Measurements from ENCODE around the gene TMEM132E. TPM values are rescaled to one million over a fixed set of nuclear protein-coding genes. Genes with fewer than 3 reads are reported as not detected.
A peak's percentile ranks its signal among the peaks of the same experiment; 100 is the strongest.

The TMEM132E gene
- total RNA-seq, 4 donors from 2014 or later: 0.08 TPM; not detected in 3

- Histone ChIP-seq H3K27me3 (peaks cover 72% of the 10 kb centered on the region), H3K27ac (no peak overlapping the region), H3K4me1 (peaks cover 15% of the 10 kb centered on the region), H3K4me3 (no peak overlapping the region), H3K9me3 (no peaks in the 10 kb centered on the region), H3K36me3 (no peaks in the 10 kb centered on the region)
- DNase-seq (ENCODE audit: low spot score in 2 of 2): no peak
- no peak for TF ChIP-seq CTCF (IDR thresholded peaks at IDR 0.05)
- no peak for TF ChIP-seq POLR2A (IDR thresholded peaks at IDR 0.05)
- no peak for TF ChIP-seq EP300 (IDR thresholded peaks at IDR 0.05)
- TF ChIP-seq POLR2AphosphoS5 (IDR thresholded peaks at IDR 0.05): no peak
- 81% methylated on average over 5 of the region's 5 CpGs for WGBS
Observed at GRCh38 chr17:34575182-34575581, 4.2 kb upstream of the TMEM132E start.

- TF ChIP-seq EP300 (IDR thresholded peaks at IDR 0.05) (no peak), CTCF (IDR thresholded peaks at IDR 0.05) (no peak), POLR2AphosphoS5 (IDR thresholded peaks at IDR 0.05) (no peak)
- no peaks in the 10 kb centered on the region for H3K9me3 ChIP-seq
- no peak overlapping the region for H3K27ac ChIP-seq
- no peak for DNase-seq (ENCODE audit: low spot score in 2 of 2)
- peaks cover 86% of the 10 kb centered on the region for H3K27me3 ChIP-seq
- H3K36me3 ChIP-seq: no peaks in the 10 kb centered on the region
- no peak overlapping the region for H3K4me3 ChIP-seq
- peaks cover 37% of the 10 kb centered on the region for H3K4me1 ChIP-seq
- 31% methylated on average over 3 of the region's 3 CpGs for WGBS
Observed at GRCh38 chr17:34578016-34578415, 1.4 kb upstream of the TMEM132E start.

GRCh38 chr17:34578656-34579016 is 746 bp upstream of the TMEM132E start:
- Histone ChIP-seq H3K36me3 (no peaks in the 10 kb centered on the region), H3K4me1 (peaks cover 37% of the 10 kb centered on the region), H3K27me3 (peaks cover 92% of the 10 kb centered on the region), H3K9me3 (no peaks in the 10 kb centered on the region), H3K4me3 (peak overlapping the region; percentile 57), H3K27ac (no peak overlapping the region)
- 9% methylated on average over 6 of the region's 11 CpGs for WGBS
- no peak for DNase-seq (ENCODE audit: low spot score in 2 of 2)
- TF ChIP-seq EP300 (IDR thresholded peaks at IDR 0.05) (no peak), CTCF (IDR thresholded peaks at IDR 0.05) (no peak), POLR2AphosphoS5 (IDR thresholded peaks at IDR 0.05) (no peak), POLR2A (IDR thresholded peaks at IDR 0.05) (no peak)

- 1% methylated on average over 20 of the region's 52 CpGs for WGBS
- no peak for DNase-seq (ENCODE audit: low spot score in 2 of 2)
- H3K9me3 ChIP-seq: no peaks in the 10 kb centered on the region
- no peaks in the 10 kb centered on the region for H3K36me3 ChIP-seq
- H3K4me1 ChIP-seq: peaks cover 37% of the 10 kb centered on the region
- H3K27ac ChIP-seq: no peak overlapping the region
- peaks cover 99% of the 10 kb centered on the region for H3K27me3 ChIP-seq
- H3K4me3 ChIP-seq: peak overlapping the region; percentile 57
- TF ChIP-seq EP300 (IDR thresholded peaks at IDR 0.05) (no peak), CTCF (IDR thresholded peaks at IDR 0.05) (no peak), POLR2AphosphoS5 (IDR thresholded peaks at IDR 0.05) (no peak), POLR2A (IDR thresholded peaks at IDR 0.05) (no peak)
Observed at GRCh38 chr17:34579979-34580684, 750 bp downstream of the TMEM132E start.

- Histone ChIP-seq H3K36me3 (no peaks in the 10 kb centered on the region), H3K4me1 (peaks cover 37% of the 10 kb centered on the region), H3K27me3 (peaks cover 99% of the 10 kb centered on the region), H3K9me3 (no peaks in the 10 kb centered on the region), H3K4me3 (peak overlapping the region; percentile 57), H3K27ac (no peak overlapping the region)
- TF ChIP-seq POLR2AphosphoS5 (IDR thresholded peaks at IDR 0.05) (no peak), POLR2A (IDR thresholded peaks at IDR 0.05) (no peak), EP300 (IDR thresholded peaks at IDR 0.05) (no peak), CTCF (IDR thresholded peaks at IDR 0.05) (no peak)
- WGBS: 5% methylated on average over 4 of the region's 71 CpGs
- no peak for DNase-seq (ENCODE audit: low spot score in 2 of 2)
Observed at GRCh38 chr17:34580685-34581445, 1.5 kb downstream of the TMEM132E start.

All from suprapubic skin (tissue), 4 donors.